T-helper 9 cell (primary cell): ENCODE measurements around the gene CD34.
A peak's percentile ranks its signal among the peaks of the same experiment; 100 is the strongest.
"Not testable (repeated sequence)": the region's sequence is repeated elsewhere in the genome, so short reads cannot be mapped to it uniquely, and the experiment has no call there.

ENCODE experiments used
- DNase-seq: peaks from one replicate; pipeline ENCODE4 v3.0.0-alpha.2; 2020

Gene CD34

GRCh38 chr1:207897188-207897587 lies 13.7 kb downstream of the CD34 start:
- DNase-seq, result no peak

DNA sequence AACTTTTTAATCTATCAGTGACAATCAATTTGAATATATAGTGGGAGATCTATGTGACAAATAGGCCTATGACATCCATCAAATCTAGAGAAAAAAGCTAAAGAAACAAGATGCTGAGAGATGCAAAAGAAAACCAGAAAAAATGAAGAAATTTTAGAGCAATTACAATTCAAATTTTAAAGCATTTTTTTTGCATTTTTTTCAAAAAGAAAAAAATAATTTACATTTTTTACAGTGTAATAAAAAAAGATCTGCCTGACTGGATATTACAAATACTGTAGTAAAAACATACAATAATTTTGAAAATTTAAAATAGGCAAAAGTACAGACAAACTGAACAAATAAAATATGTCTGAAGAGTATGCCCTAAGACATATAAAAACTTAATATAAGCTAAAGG lies 14.4 kb downstream of the CD34 start:
- no peak for DNase-seq

- DNase-seq, result no peak
Observed at GRCh38 chr1:207894704-207895103, 16.2 kb downstream of the CD34 start.

DNA sequence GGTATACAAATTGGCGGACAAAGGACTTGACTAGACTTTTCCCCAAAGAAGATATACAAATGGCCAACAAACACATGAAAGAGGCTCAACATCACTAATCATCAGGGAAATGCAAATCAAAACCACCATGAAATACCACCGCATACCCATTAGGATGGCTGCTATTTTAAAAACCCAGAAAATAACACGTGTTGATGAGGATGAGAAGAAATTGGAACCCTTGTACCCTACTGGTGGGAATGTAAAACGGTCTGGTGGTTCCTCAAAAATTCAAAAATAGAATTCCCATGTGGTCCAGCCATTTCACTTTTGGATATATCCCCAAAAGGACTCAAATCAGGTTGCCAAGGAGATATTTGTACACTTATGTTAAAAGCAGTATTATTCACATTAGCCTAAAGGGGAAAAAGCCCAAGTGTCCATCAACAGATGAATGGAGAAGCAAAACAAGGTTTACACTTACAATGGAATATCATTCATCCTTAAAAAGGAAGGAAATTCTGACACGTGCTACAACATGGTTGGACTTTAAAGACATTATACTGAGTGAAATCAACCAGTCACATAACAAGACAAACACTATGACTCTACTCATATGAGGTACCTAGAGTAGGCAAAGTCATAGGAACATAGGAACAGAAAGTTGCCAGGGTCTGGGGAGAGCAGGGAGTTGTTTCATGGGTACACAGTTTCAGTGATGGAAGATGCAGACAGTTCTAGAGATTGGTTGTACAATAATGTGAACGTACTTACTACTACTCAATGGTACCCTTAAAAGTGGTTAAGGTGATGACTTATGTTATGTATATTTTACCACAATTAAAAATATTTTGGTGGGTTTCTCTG lies 17.0 kb downstream of the CD34 start:
- no peak for DNase-seq

GRCh38 chr1:207892764-207893163 lies 18.2 kb downstream of the CD34 start:
- DNase-seq, result no peak

DNA sequence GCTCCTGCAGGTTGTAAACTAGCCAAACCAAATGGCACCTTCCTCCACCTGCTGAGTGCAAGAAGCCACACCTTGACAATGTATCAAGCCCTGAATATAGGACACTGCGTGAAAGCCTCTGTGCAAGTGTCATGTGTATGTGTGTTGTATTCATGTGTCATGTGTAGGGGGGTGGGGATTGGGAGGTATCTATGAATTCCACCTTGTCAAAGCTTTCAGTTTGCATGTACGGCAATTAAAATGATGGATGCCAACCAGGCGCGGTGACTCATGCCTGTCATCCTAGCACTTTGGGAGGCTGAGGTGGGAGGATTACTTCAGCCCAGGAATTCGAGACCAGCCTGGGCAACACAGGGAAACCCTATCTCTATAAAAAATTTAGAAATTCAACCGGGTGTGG lies 19.8 kb downstream of the CD34 start:
- no peak for DNase-seq

- DNase-seq, result no peak
Observed at GRCh38 chr1:207890136-207890738, 20.7 kb downstream of the CD34 start.

DNA sequence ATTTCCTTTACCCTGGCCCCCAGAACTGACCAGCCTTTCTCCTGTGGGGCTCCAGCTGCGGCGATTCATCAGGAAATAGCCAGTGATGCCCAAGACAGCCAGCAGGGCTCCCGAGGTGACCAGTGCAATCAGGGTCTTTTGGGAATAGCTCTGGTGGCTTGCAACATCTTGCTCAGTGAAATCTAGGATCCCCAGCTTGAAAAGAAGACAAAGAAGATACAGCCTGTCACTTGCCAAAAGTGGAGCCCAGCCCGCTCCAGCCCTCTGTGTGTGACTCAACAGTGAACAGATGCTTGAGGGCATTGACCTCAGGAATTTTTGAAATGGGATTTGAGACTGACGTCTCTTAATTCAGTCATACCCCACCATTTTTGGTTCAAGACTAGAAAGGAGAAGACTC lies 22.3 kb downstream of the CD34 start:
- no peak for DNase-seq

DNA sequence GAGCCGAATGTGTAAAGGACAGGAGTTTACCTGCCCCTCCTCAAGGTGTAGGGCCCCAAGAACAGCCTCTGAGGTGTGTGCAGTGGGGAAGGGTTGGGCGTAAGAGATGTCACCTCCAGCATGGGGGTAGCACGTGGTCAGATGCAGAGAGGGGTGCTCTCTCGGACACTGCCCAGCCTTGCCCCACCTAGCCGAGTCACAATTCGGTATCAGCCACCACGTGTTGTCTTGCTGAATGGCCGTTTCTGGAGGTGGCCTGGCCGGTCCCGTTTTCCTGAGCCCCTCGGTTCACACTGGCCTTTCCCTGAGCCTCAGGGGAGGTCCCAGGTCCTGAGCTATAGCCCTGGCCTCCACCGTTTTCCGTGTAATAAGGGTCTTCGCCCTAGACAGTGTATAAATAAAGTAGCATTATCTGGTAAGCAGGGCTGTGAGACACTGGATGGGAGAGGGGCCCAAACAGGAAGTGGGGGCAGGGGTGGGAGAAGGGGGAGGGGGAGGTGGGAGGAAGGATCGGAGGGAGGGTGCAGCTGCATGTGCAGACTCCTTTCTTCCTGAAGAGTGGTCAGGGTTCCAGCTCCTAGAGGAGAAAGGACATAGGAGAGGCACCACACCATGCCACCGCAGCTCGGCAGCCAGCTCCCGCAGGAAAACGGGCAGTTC lies 23.3 kb downstream of the CD34 start:
- DNase-seq, result no peak

DNA sequence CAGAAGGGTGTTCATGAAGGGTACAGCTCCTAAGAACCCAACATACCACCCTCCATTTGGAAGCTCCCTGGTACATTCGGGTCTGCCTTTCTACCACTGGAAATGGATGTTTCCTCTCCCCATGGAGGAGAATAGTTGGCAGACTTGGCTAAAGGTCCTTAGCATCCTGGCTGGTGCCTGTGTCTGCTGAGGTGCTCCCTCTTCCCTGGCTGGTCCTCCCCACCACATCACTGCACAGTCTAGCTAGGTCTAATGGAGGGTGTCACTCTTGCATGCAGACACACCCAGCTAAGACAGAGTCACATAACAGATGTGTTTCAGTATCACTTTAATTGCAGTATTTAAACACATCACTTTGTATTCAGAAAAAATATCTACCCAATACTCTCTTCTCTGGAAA lies 24.7 kb downstream of the CD34 start:
- no peak for DNase-seq

GRCh38 chr1:207885129-207886032 lies 25.5 kb downstream of the CD34 start:
- peak; percentile 69 for DNase-seq

DNA sequence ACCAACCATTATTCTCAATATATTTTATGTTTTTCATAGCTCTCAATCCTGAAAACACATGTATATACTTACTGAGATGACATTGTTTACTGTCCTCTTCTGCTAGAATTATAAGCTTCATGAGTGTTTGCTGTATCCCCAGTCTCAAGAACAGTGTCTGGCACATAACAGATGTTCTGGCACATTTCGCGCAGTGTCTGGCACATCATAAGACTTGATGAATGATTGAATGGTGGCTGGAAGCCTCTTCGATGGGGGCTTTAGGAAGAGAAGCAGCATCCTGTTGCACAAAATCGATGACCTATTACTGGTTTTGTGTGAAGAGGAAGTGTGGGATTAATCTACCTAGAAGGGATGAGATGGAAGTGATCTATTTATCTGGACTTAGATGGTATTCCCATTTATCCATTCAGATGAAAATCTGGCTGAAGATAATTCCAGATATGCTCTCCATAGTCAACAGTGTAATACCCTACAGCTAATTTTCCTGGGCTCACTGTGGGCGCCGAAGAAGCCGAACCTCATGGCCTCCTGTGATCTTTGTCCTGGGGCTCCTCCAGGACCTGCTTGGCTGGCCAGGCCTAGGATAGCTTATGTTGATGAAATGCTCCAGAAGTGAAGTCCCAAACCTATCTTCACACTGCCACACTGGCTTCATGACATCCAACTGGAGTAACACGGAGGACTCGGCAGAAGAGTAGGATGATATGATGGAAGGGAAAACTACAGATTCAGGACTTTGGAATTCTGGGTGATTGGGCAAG lies 26.5 kb downstream of the CD34 start:
- no peak for DNase-seq

DNA sequence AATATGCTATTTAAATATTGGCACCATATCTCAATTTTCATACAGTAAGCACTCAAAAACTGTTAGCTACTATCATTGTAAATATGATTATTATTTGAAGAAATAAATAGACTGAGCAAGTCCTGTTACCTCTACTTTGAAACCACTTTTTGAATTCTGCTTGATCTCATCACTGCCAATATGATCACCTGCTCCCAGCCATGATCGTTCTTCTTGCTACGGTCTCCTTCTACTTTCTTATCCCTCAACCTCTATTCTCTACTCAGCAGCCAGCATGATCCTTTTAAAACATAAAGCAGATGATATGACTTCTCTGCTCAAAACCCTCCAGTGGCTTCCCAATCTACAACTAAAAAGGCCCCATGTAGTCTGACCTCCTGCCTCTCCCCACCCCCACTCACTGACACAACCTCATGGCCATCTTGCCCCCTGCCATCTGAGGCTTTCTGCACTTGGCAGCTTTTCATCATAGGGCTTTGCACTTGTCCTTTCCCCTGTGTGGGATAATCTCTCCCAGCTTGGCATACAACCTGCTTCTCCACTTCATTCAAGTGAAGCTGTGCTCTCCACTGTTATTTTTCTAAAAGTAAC lies 27.2 kb downstream of the CD34 start:
- no peak for DNase-seq

DNA sequence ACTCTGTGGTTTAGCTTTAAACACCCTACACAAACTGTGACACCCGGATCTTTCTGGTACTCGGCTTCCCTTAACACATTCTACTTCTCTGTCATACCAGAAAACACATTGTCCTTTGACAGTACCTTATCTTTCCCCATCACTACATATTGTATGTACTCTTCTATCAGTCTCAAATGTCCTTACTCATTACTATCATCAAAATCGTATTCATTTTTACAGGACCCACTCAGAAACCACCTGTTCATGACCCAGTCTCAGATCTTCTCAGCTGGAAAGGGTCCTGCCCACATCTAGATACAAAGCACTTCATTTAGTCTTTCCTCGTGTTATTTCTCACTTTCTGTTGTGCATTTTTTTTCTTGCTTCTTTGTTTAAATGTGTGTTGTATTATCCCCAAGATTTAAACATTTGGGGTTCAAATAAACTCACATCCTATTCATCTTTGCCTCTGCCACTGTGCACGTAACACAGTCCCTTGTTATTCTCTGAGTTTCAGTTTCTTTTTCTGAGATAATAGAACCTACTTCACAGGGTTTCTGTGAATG lies 27.7 kb downstream of the CD34 start:
- DNase-seq, result no peak

DNA sequence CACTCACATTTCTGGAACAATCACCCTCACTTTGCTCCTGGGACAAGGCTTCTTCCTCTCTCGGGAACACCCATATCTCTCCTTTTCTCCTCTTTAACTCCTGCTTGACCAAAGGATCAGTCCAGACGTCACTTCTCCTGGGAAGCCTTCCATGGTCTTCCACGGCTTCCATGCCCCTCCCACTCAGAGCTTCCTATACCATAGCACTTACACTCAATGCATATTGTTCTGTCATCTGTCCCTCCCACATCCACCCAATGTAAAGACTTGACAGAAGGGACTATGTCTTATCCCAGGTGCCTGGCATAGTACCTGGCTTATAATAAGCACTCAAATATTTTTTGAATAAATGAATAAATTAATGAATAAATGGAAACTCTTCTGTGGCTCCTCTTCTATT lies 28.2 kb downstream of the CD34 start:
- no peak for DNase-seq

DNA sequence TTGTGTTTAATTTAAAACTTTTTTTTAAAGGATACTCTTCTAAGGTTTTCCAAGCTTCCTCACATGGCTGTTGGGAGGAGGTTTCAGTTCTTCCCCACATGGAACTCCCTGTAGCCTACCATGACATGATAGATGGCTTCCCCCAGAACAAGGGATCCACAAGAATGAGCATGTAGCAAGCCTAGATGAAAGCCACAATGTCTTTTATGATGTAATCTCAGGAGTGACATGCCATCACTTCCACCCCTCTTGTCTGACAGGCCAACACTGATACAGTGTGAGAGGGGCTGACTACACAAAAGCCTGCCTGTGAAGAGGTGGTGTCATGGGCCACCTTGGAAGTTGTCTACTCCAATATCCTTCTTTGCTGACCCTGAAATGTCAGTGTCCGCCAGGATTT lies 32.0 kb downstream of the CD34 start:
- no peak for DNase-seq

DNA sequence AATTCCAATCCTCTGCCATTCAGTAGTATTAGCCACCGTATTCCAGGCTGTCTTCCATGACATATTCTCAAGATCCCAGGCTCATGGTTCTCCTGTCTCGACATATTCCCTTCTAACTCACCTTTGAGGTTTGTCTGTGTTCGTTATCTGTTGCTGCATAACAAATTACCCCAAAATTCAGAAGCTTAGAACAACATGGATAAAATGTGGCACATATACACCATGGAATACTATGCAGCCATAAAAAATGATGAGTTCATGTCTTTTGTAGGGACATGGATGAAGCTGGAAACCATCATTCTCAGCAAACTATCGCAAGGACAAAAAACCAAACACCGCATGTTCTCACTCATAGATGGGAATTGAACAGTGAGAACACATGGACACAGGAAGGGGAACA lies 33.0 kb downstream of the CD34 start:
- not testable (repeated sequence) for DNase-seq

GRCh38 chr1:207876131-207876530 lies 34.8 kb downstream of the CD34 start:
- no peak for DNase-seq

DNA sequence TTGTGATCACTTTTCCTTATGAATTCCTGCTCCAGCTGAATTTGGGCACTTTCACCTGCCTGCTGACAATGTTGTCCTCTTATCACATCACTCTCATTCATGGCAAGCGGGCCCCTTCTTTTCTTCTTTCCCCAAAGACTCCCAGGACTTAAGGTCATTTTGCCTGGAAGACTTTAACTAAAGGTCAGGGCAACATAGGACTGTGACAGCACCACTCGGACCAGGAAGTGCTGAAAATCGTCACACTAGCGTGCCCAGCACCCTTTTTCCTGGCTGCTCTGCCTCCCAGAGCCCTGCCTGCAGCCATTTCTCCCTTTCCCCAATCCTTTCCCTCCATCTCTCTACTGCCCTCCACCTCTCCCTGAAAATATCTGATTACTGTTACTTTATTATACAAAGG lies 35.4 kb downstream of the CD34 start:
- no peak for DNase-seq

- DNase-seq, result no peak
Observed at GRCh38 chr1:207873055-207873890, 37.7 kb downstream of the CD34 start.

DNA sequence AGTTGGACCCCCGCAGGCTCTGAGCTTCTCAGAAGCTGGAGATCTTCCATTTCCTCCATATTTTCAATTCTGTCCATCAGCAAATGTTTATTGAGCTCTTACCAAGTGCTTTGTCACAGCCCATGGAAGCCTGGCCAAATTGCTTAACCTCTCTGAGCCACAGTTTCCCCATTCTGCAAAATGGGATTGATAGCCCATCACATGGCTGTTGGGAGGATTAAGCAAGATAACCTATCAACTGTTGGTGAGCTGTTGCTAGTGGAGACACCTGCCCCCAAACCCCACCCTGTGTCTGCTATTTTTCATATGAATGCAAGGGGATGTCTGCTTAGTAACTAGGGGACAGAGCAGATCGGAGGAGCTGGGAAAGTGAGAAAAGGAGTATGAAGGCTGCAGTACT lies 38.3 kb downstream of the CD34 start:
- DNase-seq, result no peak
